SHP77 (cell line): ENCODE data around the gene MTFR1L.
A peak's percentile ranks its signal among the peaks of the same experiment; 100 is the strongest.

Experiments used
- DNase-seq, 2 experiments: peaks; one replicate each; lab custom pipeline; 2025; lab: John Stamatoyannopoulos, UW

Gene MTFR1L

DNA sequence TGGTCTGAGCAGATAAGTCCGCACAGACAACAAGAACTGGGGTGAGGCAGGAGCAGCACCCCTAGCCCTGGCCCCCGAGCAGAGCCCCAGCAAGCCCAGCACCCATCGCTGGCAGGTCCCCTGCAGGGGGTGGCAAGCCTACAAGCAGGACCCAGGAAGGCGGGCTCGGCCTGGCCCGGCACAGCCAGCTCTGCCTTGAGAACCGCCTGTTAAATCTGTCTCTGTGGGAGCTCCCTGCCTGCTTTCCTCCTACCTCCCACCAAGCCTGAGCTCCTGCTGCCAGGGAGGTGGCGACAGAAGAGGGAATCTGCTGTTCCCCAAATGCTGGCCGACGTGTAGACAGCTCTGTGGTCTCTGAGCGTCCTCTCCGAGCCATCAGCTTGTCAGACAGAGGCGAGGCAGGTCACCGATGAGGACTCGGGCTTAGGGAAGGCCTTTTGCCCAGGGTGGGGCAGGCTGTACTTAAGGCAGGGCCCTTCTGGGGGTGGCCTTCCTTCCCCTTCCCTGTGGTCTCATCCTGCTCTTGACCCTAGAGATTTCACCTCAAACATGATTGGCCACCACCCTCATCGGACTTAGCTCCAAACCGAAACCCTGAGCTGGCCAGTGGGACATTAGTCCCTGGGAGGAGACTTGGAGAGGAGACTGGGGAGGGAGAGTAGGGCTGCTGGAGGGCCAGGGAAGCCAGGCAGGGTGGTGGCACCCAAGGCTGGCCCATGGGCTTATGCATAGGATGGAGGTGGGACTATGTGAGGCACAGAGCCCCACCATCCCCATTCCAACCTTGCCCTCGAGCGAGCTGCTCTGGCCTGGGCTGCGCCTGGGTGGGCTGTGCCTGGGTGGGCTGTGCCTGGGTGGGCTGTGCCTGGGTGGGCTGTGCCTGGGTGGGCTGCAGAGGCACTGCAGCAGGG lies 12.0 kb upstream of the MTFR1L start:
- DNase-seq: no peak

DNA sequence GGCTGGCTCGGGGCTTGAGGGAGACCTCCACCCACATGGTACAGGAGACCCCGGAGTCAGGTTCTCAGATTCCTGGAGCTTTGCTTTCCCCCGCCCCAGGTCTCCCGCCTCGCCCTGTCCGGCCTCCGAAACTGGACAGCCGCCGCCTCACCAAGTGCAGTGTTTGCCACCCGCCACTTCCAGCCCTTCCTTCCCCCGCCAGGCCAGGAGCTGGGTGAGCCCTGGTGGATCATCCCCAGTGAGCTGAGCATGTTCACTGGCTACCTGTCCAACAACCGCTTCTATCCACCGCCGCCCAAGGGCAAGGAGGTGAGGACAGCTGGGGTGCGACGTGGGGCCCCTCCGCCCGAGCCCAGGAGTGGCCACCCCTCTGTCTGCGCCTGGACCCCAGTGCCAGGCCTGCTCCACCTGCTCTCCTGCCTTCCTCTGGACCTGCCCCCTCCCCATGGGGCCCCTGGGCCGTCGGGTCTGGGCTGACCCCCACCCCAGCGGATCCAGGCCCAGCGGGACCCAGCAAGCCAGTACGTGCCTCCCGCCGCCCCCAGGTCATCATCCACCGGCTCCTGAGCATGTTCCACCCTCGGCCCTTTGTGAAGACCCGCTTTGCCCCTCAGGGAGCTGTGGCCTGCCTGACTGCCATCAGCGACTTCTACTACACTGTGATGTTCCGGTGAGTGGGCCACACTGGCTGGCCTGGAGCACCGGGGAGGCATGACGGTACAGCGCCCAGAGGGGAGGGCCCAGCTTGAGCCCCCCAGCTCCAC lies 11.1 kb upstream of the MTFR1L start:
- DNase-seq: no peak

DNA sequence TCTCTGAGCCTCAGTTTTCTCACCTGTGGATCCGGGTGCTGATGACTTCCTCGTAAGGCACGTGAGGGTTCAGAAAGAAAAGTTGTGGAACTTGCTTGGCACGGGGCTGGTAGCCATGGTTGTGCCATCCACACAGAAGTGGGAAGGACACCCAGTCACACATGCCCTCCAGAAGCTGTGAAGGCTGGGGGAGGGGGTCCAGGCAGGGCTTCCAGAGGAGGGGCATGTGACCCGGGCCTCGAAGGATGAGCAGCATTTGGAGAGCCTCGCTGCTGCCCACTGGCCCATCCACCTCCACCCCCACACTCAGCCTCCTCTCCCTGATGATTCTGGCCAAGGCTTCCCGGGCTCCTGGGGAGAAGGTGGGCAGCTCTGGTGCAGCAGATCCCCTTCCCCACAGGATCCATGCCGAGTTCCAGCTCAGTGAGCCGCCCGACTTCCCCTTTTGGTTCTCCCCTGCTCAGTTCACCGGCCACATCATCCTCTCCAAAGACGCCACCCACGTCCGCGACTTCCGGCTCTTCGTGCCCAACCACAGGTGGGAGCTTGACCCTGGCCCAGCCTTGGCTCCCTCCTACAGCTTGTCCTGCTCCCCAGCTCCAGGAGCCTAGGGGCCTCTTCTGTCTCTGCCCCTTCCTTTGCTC lies 10.3 kb upstream of the MTFR1L start:
- no peak for DNase-seq

DNA sequence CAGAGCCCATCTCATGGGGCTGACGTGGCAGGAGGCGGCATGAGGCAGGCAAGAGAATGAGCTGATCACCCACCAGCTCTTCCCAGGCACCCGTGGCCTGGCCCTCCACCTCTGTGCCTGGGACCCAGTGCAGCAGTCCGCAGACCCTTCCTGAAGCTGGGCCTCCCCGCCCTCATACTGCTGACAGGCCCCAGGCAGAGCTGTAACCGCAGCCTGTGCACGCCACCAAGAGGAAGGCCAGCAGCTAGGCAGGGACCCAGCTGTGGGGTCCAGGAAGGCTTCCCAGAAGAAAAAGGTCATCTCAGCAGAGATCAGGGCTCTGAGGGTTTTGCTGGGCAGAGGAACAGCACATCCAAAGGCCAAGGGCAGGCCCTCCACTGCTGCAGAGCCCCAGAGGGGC lies 9.8 kb upstream of the MTFR1L start:
- DNase-seq: no peak

DNA sequence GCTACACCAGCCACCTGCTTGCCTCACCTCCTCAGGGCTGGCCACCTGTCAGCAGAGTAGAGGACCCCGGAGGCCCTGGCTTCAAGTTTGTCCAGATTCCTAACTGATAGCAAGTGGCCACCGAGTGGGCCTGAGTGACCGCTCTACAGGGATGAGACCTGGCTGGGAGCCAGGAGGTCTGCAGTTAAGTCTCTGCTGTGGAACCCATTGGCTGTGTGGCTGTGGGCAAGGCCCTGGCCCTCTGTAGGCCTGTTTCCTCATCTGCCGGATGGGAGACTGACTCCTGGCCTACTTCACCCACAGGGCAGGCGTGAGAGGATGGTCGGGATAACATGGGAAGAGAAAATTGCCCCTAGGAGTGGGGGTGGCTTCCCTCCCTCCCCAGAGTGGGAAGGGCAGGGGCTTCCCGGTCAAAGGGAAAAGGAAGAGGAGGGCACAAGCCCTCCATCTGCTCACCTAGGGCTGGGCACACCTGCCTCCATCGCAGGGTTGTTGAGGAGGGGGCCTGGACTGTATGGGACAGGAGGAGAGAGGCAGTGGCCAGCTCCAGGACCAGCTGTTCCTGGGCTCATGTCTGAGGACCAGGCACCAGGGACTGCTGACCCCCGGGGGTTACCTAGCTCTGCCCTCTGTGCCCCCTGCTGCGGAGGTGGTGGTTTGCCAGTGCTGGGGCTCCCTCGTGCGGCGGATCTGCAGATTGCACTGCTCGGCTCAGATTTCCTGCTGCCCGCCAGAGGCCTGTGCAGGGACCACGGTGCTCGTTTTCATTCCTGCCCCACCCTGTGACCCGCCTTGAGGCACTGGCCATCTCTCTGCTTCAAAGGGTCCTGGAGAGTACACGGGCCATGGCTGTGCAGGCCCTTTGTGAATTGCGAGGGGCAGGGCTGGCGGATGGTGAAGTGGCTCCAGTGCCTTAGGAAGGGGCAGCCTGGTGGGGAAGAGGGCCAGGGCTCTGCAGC lies 9.1 kb upstream of the MTFR1L start:
- peak; percentile 24 to 48 for DNase-seq

DNA sequence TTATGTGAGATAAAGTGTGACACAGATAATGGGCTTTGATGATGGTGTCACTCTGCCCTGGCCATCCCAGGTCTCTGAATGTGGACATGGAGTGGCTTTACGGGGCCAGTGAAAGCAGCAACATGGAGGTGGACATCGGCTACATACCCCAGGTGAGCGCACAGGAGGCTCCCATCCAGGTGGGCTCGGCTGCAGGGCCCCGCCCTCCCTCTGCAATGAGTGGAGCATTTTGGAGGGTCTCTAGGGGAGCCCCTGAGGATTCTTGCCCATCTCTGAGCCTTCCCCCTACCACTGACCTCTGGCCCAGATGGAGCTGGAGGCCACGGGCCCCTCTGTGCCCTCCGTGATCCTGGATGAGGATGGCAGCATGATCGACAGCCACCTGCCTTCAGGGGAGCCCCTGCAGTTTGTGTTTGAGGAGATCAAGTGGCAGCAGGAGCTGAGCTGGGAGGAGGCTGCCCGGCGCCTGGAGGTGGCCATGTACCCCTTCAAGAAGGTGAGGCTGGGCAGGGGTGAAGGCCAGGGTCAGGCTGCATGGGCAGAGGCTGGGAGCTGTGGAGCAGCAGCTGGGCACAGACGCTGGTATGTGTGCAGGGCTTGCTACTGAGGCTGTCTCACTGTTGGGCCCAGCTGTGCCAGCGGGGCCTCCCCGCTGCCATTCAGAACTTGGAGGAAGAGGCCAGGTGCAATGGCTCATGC lies 8.2 kb upstream of the MTFR1L start:
- DNase-seq: no peak

DNA sequence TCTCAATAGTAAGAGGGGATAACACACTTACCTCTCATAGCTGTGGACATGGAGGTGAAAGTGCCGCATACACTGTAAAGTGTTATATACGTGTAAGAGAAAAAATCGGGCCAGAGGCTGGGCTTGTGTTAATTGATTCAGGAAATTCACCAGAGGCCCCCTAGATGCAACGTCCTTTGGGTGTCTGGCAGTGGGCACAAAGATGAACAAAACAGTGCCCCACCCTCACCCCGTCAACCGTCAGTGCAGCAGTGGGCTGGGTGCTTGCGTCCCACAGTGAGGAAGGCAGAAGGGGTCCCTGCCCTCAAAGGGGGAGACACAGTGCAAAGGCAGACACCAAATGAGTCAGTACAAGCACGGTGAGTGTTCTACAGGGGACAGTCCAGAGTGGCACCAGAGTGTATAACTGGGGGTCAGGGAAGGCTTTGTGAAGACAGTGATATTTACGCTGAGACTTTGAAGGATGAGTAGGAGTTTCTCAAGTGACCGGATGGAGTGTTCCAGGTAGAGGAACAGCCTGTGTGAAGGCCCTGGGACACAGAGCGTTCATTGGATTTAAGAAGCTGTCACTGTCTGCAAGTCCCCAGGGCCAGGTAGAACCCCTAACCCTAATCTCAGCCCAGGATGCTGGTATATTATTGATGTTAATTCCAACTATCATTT lies 6.6 kb upstream of the MTFR1L start:
- DNase-seq: no peak

DNA sequence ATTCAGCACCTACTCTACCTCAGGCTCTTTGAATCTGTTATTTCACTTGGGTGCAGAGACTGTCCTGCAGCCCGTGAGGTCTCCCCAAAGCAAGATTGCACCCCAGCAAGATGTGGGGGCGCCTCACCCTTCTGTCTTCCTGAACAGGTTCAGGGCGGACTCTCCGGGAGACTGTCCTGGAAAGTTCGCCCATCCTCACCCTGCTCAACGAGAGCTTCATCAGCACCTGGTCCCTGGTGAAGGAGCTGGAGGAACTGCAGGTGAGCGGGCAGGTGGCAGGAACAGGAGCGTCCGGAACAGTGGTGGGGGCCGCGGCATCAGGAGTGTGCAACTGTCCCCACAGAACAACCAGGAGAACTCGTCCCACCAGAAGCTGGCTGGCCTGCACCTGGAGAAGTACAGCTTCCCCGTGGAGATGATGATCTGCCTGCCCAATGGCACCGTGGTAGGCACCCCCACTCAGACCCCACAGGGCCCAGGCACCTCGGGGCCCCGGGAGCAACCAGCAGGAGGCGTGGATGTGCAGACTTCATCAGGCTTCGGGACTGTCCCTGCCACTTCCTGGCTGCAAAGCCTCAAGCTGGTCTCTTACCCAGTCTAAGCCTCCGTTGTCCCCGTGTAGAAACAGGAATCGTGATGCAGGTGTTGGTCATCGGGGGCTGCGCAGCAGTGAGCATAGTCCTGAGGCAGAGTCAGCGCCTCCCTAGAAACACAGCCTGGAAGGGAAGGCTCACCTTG lies 5.9 kb upstream of the MTFR1L start:
- no peak for DNase-seq

DNA sequence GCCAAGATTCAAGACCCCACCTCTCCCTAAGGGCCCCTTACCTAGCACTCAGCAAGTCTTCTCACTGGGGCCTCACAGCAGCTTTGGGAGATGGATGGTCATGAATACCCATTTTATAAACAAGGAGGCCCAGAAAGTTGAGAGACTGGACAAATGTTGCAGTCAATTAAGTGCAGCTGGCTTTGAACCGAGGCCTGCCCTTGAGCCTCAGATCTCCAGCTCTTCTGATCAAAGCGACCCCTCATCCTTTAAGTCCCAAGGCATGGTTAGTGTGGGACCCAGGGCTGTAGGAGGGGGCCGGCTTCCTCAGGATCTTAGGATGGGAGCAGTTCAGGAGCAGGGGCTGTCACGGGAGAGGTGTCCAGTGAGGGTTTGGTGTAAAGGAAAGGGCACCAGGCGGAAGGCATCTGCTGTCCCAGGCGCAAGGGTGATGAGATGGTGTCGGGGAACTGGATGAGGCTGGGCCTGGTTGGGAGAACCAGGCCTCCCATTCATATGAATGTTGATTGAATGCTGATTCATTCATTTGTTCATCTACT lies 5.1 kb upstream of the MTFR1L start:
- DNase-seq: no peak

DNA sequence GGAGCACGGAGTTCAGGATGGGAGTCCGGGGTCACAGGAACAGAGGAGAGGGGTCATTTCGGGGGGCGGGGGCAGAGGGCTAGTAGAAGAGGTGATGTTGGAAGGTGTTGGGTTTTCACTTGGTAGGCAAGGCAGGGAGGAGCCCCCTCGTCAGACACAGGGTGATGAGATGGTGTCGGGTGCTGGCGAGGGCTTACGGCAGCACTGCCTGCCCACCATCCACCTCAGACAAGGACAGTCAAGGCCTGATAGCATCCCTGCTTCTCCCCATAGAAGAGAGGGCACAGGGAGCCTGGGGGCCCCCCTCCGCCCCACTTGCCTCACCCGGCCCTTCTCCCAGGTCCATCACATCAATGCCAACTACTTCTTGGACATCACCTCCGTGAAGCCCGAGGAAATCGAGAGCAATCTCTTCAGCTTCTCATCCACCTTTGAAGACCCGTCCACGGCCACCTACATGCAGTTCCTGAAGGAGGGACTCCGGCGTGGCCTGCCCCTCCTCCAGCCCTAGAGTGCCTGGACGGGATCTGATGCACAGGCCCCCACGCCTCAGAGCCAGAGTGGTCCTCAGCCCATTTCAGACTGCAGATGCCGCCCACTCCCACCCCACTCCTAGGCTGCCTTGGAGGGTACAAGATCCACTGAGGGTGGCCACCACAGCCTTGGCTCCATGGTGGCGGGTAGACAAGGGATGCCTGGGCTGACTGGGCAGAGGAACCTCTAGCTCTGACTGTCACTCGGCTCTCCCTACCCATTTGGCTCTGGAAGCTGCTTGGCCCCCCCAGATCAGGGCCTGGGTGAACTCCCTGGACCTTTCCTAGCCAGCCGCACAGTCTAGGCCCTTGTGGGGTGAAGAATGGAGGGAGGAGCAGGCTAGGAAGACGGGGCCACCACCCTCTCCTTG lies 4.3 kb upstream of the MTFR1L start:
- DNase-seq: no peak

DNA sequence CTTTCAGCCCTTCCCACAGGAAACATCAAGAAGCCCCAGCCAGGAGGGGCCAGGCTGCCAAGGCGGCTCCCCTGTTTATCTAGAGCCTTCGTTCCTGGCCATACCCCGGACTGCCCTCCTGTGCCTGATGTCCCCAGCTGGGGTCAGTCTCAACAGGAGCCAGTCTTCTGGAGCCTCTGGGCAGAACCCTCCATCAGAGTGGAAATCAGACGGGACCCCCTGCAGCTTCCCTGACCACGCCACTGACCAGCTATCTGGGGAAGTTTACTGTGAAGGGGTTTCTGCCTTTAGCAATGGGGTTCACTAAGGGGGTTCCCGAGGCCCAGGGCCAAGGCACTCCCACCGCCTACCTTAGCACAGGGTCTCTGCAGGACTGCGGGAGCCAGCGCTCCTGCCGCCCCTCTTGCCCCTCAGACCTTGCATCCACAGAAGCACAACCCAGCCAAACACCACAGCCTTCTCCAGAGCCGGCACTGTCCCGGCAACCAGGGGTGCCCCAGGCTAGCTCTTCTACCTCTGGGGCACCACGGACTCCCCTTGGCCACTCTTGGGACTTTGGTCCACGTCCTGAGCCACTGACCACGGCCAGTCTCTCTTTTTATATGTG lies 3.5 kb upstream of the MTFR1L start:
- DNase-seq: no peak

DNA sequence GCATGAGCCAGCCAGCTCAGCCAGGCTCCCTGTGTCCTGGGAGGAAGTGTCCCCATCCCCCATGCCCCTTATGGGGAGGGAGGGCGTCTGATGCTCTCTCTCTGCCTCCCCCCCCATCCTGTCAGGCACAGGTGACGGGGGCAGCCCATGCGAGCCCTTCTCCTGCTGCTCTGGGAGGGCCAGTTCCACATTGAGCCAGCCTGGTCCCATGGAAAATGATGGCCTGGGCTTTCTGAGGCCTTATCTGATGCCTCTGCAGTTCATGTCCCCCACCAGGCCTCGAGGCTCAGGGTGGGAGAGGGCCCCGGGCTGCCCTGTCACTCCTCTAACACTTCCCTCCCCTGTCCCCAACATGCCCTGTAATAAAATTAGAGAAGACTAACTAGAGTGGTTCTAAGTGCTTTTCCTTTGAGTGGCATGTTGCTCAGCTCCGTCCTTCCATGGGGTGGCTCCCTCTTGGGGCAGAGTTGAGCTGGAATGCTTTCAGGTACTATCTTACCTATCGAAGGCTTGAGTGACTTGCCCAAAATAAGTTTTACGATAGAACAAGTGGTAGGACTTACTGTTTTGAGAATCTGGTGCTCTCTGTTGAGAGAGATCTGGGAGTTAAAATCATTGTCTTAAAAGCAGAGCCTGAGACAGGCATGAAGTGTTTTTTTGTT lies 1.8 kb upstream of the MTFR1L start:
- DNase-seq: no peak

DNA sequence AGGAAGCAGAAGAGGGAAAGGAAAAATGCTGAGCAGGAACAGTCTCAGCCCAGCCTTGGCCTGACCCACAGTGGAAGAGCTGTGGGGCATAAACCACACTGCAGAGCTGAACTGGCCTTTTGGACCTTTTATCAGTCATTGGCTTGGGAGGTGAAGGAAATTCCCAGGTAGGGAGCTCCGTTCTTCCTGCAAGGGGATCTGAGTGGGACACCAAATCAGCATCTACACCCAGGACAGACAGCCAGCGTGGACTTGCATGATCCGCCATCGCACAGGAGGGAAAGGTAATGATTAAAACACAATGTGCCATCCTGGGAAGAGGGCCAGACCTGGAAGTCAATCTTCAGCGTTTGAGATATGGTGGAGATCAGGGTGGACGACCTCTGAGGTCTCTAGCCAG lies 1.2 kb upstream of the MTFR1L start:
- no peak for DNase-seq

DNA sequence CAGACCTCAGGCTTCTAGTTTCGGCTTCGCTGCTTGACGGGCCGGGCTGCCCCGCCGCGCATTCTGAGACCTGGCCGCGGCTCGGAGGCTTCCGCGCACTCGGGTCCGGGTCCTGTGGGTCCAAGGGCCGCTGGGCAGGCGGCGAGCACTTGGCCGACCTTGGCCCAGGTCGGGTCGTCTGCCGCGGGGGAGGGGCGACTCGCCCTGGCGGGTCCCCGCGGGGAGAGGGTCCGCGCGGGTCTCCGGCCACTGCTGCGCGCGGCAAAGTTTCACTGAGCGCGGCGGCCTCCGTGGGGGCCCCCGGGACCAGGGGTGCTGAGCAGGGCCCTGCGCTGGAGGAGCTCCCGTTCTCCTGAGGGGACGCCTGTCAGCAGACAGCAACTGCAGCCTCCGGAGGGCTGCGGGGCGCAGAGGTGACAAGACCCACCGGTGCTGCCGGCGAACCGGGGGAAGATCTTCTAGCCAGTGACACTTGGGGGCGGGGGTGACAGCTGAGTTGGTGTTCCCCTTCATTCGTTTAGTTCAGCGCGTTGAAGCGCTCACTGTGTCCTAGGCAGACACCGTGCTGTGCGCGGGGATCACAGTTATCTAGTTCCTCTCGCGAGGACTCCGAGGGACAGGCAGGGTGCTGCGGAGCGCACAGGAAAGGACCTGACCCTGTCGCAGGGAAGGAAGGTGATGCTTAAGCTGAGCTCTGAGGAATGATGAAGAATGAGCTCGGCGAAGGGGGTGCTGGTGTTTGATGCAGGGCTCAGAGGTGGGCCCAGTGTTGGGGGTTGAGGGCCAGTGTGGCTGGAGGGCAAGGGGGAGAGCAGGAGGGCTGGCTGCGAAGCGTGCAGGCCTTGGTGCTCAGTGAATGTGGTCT lies 725 bp downstream of the MTFR1L start:
- DNase-seq: peak; percentile 14 to 74

DNA sequence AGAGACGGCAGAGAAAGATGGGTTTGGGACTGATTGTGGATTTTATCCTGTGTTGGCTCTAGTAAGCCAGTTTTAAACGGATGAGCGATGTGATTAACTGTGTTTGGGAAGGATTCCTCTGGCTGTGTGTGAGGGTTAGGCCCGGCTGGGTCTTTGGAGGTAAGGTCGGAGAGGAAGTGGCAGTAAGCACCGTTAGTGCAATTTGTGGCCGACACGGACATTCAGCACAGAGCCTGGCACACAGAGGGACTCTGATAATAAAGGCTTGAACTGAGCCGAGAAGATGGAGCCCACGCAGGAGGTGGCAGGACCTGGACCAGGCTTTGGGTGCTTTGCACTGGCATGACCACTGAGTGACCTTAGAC lies 1.3 kb downstream of the MTFR1L start:
- no peak for DNase-seq

DNA sequence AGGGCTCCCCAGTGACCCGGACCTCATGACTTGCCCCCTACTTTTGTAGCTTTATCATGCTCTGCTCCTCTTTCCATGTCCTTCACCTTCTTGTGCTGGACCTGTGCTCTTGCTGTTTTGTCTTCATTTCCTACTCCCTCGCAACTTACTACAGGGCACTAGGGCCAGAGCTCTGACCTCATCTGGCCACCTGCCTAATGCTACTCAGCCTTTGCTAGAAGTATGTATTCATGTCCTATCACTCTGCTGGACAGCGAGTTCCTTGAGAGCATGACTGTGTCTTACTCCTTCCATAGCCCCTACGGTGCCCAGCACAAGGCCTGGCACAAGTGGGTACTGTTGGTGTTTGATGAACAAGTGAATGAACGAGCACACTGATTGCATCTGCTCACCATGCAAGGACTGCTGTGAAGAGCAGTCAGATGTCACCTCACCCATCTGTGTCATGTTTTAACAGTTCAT lies 1.9 kb downstream of the MTFR1L start:
- DNase-seq: no peak
